Measurements from ENCODE around the gene MT1HL1. TPM values are rescaled to one million over a fixed set of nuclear protein-coding genes. Genes with fewer than 3 reads are reported as not detected.
A peak's percentile ranks its signal among the peaks of the same experiment; 100 is the strongest.

MT1HL1 gene
- total and polyA plus RNA-seq, 8 donors = not detected

DNA sequence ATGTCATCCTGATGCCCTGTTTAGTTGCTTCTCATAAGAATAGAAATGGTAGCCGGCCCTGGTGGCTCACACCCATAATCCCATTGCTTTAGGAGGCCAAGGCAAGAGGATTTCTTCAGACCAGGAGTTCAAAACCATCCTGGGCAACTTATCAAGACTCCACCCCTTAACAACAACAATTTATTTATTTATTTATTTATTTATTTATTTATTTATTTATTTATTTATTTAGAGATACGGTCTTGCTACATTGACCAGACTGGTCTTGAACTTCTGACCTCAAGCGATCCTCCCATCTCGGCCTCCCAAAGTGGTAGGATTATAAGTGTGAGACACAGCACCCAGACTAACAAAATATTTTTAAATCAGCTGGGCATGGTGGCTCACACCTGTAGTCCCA lies 4.0 kb downstream of the MT1HL1 start:
- Histone ChIP-seq H3K4me3 (no peak overlapping the region), H3K4me1 (no peaks in the 10 kb centered on the region), H3K27me3 (no peaks in the 10 kb centered on the region), H3K27ac (no peak overlapping the region), H3K36me3 (no peaks in the 10 kb centered on the region), H3K9me3 (no peaks in the 10 kb centered on the region)
- DNase-seq (no peak), ATAC-seq (no peak)
- TF ChIP-seq, protein P1, sequence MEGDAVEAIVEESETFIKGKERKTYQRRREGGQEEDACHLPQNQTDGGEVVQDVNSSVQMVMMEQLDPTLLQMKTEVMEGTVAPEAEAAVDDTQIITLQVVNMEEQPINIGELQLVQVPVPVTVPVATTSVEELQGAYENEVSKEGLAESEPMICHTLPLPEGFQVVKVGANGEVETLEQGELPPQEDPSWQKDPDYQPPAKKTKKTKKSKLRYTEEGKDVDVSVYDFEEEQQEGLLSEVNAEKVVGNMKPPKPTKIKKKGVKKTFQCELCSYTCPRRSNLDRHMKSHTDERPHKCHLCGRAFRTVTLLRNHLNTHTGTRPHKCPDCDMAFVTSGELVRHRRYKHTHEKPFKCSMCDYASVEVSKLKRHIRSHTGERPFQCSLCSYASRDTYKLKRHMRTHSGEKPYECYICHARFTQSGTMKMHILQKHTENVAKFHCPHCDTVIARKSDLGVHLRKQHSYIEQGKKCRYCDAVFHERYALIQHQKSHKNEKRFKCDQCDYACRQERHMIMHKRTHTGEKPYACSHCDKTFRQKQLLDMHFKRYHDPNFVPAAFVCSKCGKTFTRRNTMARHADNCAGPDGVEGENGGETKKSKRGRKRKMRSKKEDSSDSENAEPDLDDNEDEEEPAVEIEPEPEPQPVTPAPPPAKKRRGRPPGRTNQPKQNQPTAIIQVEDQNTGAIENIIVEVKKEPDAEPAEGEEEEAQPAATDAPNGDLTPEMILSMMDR (IDR thresholded peaks at IDR 0.05) = no peak
- intact Hi-C loops (cut with DNase I) = no loop called here

DNA sequence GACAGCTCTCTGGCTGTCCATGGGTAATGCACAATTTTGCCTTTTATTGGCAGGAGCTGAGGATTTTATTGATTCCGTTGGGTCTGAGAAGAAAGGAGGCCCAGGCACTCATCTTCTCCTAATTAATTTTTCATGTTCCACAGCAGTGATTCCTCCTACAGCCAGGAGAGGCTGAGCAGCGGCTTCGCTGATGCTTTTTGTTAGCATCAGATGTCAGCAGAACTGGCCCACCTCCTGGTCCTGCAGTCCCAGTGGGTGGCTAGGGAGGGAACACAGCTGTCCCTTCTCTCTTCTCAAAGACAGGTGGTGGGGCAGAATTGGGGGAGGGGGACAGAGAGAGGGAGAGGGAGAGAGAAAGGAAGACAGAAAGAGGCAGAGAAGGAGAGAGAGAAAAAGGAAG lies 5.7 kb downstream of the MT1HL1 start:
- DNase-seq (no peak), ATAC-seq (no peak)
- TF ChIP-seq, protein P1 (IDR thresholded peaks at IDR 0.05) = no peak
- no peaks in the 10 kb centered on the region for H3K4me1 ChIP-seq
- H3K36me3 ChIP-seq = no peaks in the 10 kb centered on the region
- H3K27ac ChIP-seq = no peak overlapping the region
- H3K27me3 ChIP-seq = no peaks in the 10 kb centered on the region
- H3K4me3 ChIP-seq = no peak overlapping the region
- intact Hi-C loops (cut with DNase I) = no loop called here
- no peaks in the 10 kb centered on the region for H3K9me3 ChIP-seq

DNA sequence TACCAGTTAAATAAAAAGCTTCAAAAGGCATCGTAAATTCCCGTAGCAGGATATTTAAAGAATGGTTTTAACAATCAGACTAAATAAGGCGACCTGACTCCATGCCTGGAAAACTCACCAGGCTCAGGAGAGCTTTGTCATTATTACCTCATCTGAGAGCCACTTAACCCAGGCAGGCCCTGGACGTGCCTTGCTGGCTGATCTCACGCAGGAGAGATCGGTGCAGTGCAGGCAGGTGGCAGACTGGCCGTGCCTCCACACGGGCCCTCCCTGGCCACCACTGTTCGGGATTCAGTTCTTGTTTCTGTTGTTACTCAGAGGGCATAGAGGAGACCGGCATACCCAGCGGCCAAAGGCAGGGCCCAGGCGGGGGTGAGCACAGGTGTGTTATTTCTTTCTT lies 6.4 kb downstream of the MT1HL1 start:
- Histone ChIP-seq H3K9me3 (no peaks in the 10 kb centered on the region), H3K4me1 (no peaks in the 10 kb centered on the region), H3K27me3 (no peaks in the 10 kb centered on the region), H3K27ac (peak overlapping the region in 1 of 2 donors; percentile 26), H3K4me3 (no peak overlapping the region), H3K36me3 (no peaks in the 10 kb centered on the region)
- DNase-seq (peak in 3 of 4 donors; percentile 66 to 77 (median 70)), ATAC-seq (peak; percentile 99)
- TF ChIP-seq, protein P1 (IDR thresholded peaks at IDR 0.05) = no peak
- intact Hi-C loops (cut with DNase I) = no loop called here

DNA sequence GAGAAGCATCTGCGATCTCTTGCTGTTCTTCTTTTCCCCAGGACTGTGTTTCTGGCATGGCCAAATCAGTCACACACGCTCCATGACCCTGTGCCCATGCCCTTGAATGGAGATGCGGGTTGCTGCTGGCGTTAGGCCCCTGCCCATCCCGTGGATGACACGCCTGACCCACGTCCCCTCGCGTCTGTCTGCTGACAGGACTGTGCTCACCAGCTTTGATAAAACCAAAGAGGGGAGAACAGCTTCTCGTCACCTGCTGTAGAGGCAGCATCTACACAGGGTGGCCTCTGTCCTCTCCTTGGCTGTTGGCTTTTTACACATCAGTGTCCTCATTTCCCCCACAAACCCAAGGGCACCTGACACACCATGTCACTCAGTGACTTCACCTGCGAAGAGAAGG lies 6.9 kb downstream of the MT1HL1 start:
- peak overlapping the region in 1 of 2 donors; percentile 26 for H3K27ac ChIP-seq
- no peaks in the 10 kb centered on the region for H3K27me3 ChIP-seq
- DNase-seq (no peak), ATAC-seq (no peak)
- H3K36me3 ChIP-seq = no peaks in the 10 kb centered on the region
- TF ChIP-seq, protein P1 (IDR thresholded peaks at IDR 0.05) = no peak
- H3K9me3 ChIP-seq = no peaks in the 10 kb centered on the region
- intact Hi-C loops (cut with DNase I) = no loop called here
- no peaks in the 10 kb centered on the region for H3K4me1 ChIP-seq
- no peak overlapping the region for H3K4me3 ChIP-seq

DNA sequence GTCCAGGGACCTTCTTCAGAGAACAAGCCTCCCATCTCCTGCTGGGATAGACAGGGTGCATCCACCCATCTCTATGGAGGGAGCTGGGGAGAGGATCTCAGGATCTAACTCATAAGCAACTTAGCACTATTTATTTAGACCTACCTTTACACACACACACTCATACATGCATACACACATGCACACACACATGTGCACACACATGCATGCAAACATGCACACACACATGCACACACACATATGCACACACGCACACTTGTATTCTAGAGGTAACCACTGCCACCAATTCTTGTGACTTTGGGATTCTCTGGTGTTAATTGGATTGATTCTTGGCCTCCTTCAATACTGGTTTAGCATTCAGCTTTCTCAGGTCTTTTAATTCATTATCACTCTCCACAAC lies 9.8 kb downstream of the MT1HL1 start:
- intact Hi-C loops (cut with DNase I) = no loop called here
- Histone ChIP-seq H3K4me1 (no peaks in the 10 kb centered on the region), H3K9me3 (peaks cover 0 to 7% of the 10 kb centered on the region in 2 donors), H3K27me3 (no peaks in the 10 kb centered on the region), H3K36me3 (no peaks in the 10 kb centered on the region), H3K27ac (no peak overlapping the region), H3K4me3 (no peak overlapping the region)
- TF ChIP-seq, protein P1 (IDR thresholded peaks at IDR 0.05) = no peak
- DNase-seq = no peak
- no peak for ATAC-seq

Data from left lung (tissue), 10 donors.